Coronary artery (tissue), 2 donors: Measurements from ENCODE around the gene CDK12.
A peak's percentile ranks its signal among the peaks of the same experiment; 100 is the strongest.
"Not testable (repeated sequence)": the region's sequence is repeated elsewhere in the genome, so short reads cannot be mapped to it uniquely, and the experiment has no call there.

Source experiments
- DNase-seq: peaks from one replicate; pipeline ENCODE4 v3.0.0-alpha.2; 2017; ENCODE audit warnings: low spot score
- H3K27ac ChIP-seq, 2 donors: fragments of 200-600 bp; sonication (generic); one replicate each; pipeline ENCODE4 v1.5.1; 2016 to 2019
- H3K4me3 ChIP-seq: fragments of 200-600 bp; sonication (generic); 2 replicates; pipeline ENCODE4 v1.5.1; 2016; ENCODE audit warnings: mild to moderate bottlenecking, moderate library complexity
- CTCF ChIP-seq: fragments of 200-600 bp; sonication (generic); IDR thresholded peaks from one replicate; pipeline ENCODE4 v1.5.1; 2019; ENCODE audit warnings: antibody characterized with exemption

Gene CDK12

DNA sequence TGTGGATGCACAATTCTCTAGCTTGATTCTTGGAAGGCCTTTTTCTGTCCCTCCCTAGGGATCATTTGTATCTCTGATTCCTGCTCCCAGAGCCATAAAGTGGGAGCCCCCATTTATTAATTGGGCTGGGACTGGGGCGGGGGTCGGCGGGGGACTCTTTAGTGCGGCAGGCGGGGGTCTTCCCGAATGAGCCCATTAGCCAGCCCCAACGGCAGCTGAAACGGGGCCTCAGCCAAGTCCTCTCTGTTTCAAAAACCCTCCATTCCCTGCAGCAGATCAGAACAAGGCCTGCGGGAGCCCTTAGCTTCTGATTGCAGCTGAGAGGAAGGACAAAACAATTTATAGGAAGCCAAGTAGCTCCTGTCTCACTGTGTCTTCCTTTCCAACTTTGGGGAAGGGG, 79.3 kb downstream of the CDK12 start:
- no peak overlapping the region for H3K4me3 ChIP-seq
- TF ChIP-seq CTCF: no peak
- no peak for DNase-seq

DNA sequence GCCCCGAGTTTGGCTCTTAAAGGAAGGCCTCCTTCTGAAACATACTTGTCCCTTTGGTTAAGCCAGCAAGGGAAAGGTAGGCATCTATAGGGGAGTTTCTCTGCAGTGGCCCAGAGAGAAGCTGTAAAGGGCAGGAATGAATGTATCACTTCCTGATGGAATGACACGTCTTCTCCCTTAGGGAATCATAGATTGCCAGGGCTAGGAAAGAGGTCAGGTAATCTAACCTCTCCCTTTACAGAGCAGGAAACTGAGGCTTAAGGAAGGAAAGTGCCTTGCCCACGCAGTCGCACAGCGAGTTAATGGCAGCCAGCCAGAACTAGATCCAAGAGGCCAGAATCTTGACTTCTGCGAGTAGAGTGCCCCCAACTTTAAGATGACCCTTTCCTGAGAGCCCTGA, 80.4 kb downstream of the CDK12 start:
- DNase-seq: no peak
- Histone ChIP-seq H3K27ac (no peak overlapping the region), H3K4me3 (no peak overlapping the region)
- TF ChIP-seq CTCF: no peak

More for the DNA sequence above, 79.3 kb downstream of the CDK12 start:
- H3K27ac ChIP-seq: no peak overlapping the region

- no peak overlapping the region for H3K4me3 ChIP-seq
- no peak overlapping the region for H3K27ac ChIP-seq
- no peak for DNase-seq
- no peak for TF ChIP-seq CTCF
These were observed 81.9 kb downstream of the CDK12 start for GRCh38 chr17:39543176-39543575.

- H3K27ac ChIP-seq: no peak overlapping the region
- TF ChIP-seq CTCF: no peak
- H3K4me3 ChIP-seq: no peak overlapping the region
- no peak for DNase-seq
These were observed 82.4 kb downstream of the CDK12 start for GRCh38 chr17:39543664-39544063.

GRCh38 chr17:39544361-39544760, 83.1 kb downstream of the CDK12 start:
- H3K4me3 ChIP-seq, H3K27ac ChIP-seq, DNase-seq: not testable (repeated sequence)

DNA sequence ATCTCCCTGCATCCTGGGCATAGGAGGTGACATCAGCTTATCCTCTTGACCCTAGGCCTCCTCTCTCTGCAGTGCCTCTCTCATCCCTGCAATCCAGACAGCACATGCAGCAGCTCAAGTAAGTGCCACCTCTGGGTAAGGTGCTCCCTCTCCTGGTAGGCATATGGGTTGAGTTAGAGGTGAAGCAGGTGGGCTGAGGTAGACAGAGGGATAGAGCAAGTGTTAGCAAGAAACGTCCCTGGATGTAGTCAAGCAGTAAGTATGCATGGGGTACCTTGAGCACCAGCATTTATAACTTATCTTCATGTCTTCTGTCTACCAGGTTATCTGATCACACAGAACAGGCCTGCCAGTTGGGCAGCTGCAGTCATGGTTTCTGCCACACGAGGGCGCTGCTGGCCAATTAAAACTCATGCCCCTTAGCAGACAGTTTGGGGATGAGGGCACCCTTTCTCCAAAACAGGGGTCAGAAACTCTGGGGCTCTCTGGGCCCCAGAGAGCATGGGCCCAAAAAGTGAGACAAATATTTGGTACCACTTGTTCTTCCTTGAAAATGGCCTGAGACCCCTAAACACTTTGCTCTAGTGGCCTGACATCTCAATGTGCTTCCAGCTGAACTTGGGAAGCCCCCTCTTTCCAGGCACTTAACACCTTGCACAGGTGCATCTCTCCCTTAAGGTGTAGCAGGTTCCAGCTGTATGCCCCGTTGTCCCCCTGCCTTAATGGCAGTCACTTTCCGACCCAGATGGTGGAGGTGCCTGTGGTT, 86.6 kb downstream of the CDK12 start:
- no peak overlapping the region for H3K4me3 ChIP-seq
- peak; percentile 78 for TF ChIP-seq CTCF
- no peak for DNase-seq
- no peak overlapping the region for H3K27ac ChIP-seq

DNA sequence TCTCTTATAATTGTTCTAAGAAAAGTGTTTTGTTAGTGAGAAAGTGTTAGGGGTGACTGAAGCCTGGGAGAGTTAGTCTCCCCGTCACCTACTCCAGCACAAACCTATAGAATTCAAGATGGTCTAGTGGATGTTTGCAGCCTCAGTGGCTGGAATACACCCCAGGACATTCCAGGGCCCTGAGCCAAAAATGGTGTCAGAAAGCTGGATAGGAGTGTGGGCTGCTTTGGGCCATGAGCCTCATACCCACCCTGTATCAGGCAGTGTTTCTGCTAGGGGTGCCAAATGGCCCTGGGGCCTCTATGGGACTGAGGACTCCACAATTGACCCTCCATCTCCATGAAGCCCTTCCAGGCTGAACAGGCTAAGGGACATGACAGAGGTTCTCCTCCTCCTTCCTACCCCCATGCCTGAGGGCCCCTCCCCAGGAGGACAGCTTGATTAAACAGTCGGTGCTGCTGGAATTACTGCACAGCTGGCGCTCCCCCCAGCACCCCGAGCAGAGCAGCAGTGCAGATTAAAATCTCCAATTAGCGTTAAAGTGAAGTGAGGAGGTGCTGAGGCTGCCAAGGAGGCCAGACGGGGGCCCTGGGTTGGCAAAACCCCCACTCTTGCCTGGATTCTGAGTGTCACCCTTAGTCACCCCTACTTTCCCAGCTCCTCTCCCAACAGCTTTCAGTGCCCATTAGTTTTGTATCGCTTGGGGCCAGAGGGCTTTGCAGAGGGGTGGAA, 87.4 kb downstream of the CDK12 start:
- TF ChIP-seq CTCF: no peak
- no peak for DNase-seq
- H3K4me3 ChIP-seq: no peak overlapping the region
- H3K27ac ChIP-seq: no peak overlapping the region
